NT2/D1 (cell line): Measurements from ENCODE around the gene SLC45A3.

Experiments used
- DNase-seq: peaks from one replicate; pipeline ENCODE4 v3.0.0-alpha.2; 2011; ENCODE audit warnings: low read depth, low spot score
- H3K27me3 ChIP-seq: 2 replicates; pipeline ENCODE4 v1.6.0; 2011; ENCODE audit warnings: mild to moderate bottlenecking; ENCODE audit not compliant: insufficient read length, insufficient read depth
- H3K36me3 ChIP-seq: 2 replicates; pipeline ENCODE4 v1.6.1; 2011; ENCODE audit warnings: mild to moderate bottlenecking, low read length, mixed read lengths; ENCODE audit not compliant: insufficient read depth, insufficient read length
- H3K4me1 ChIP-seq: 2 replicates; pipeline ENCODE4 v1.5.1; 2011; ENCODE audit not compliant: insufficient read depth, insufficient read length
- H3K4me3 ChIP-seq: 2 replicates; pipeline ENCODE4 v1.5.1; 2011; ENCODE audit warnings: low read depth; ENCODE audit not compliant: insufficient read length
- H3K9ac ChIP-seq: 2 replicates; pipeline ENCODE4 v1.6.0; 2011; ENCODE audit warnings: low read depth; ENCODE audit not compliant: insufficient read length
- H3K9me3 ChIP-seq: 2 replicates; pipeline ENCODE4 v1.5.1; 2011; ENCODE audit warnings: mild to moderate bottlenecking, low read length; ENCODE audit not compliant: insufficient read depth
- SUZ12 ChIP-seq: IDR thresholded peaks from 2 replicates; pipeline ENCODE4 v1.6.1; 2011; ENCODE audit not compliant: insufficient read length, insufficient read depth; ENCODE audit errors: extremely low read depth
- YY1 ChIP-seq: IDR thresholded peaks from 2 replicates; pipeline ENCODE4 v1.6.1; 2011; ENCODE audit not compliant: insufficient read length, insufficient read depth
- ZNF274 ChIP-seq: IDR thresholded peaks from 2 replicates; pipeline ENCODE4 v1.6.1; 2011; ENCODE audit warnings: mild to moderate bottlenecking, low read depth, low read length

SLC45A3 gene

DNA sequence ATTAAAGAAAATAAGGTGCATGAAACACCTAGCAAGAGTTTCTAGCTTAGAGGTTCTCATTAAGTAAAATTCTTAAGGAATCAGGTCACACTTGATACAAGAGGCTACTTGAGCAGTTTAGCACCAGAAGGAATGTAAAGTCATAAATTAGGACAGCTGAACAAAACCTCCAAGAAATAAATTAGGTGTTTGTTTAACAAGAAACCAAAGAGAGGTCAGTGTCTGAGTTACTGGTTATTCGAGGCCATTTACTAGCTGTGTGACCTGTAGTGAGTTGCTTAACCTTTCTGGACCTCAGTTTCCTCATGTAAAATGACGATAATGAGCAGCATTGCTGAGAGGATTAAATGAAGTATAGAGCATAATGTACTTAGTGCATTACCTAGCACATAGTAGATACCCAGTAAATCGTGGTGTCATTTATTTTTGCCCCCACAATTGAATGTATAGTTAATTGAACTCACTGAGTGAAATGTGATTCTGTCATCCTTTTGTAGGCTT lies 47.6 kb downstream of the SLC45A3 start:
- Histone ChIP-seq H3K4me1 (peaks cover 3% of the 10 kb centered on the region), H3K36me3 (peaks cover 3% of the 10 kb centered on the region), H3K4me3 (peak overlapping the region; percentile 77), H3K27me3 (no peaks in the 10 kb centered on the region), H3K9ac (peak overlapping the region; percentile 69), H3K9me3 (no peaks in the 10 kb centered on the region)
- TF ChIP-seq SUZ12: no peak
- TF ChIP-seq YY1: no peak
- no peak for TF ChIP-seq ZNF274
- no peak for DNase-seq

DNA sequence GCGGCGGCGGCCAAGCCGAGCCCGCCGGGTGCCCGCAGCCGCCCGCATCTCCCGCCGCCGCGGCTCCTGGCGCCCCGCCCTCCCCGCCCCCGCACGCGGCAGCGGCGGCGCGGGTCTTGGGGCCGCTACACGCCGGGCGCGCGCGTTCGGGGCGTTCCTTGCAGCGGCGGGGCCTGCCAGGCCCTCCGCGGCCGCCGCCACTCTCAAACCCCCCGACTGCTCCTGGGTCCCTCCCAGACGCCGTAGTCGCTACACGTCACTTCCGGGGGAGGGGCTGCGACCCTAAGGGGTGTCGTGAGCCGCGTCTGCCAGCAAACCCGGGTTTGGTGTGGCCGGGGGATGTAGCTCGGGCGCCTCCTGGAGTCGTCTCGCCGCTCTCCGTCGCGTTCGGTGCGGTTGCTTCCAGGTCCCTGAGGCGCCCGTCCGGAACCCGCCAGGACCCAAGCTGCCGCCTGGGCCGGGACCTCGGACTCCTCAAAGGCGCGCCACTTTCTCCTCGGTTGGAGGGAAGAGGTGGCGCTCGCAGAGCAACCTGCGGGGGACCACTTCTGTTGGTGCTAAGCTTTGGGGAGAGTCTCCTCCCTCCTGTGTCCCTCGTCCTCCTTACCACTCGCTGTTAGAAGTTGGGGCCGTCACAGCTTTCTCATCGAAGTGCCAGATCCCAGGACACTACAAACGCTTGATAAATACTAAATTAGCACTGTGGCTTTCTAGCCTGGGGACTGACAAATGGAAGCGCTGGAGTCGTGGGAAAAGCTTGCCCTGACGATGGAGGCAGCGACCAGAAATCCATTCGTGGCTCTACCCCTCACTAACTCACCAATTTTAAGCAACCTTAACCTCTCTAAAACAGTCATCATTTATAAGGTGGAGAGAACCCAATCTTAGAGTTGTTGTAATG lies 48.3 kb downstream of the SLC45A3 start, which contains the start of gene ELK4:
Gene ELK4, minus strand, starts transcription at position 244 of the 901 bp plus-strand sequence. CDS start 8,129 bp downstream, outside the sequence.
- H3K36me3 ChIP-seq: peaks cover 3% of the 10 kb centered on the region
- H3K27me3 ChIP-seq: no peaks in the 10 kb centered on the region
- peaks cover 3% of the 10 kb centered on the region for H3K4me1 ChIP-seq
- H3K4me3 ChIP-seq: peak within 1 kb of the TSS; percentile 77
- no peaks in the 10 kb centered on the region for H3K9me3 ChIP-seq
- TF ChIP-seq SUZ12 (no peak), ZNF274 (no peak), YY1 (no peak)
- H3K9ac ChIP-seq: peak within 1 kb of the TSS; percentile 92
- DNase-seq: peak; percentile 99

- Histone ChIP-seq H3K4me3 (peak overlapping the region; percentile 77), H3K27me3 (no peaks in the 10 kb centered on the region), H3K9ac (peak overlapping the region; percentile 92), H3K36me3 (peaks cover 3% of the 10 kb centered on the region), H3K4me1 (peaks cover 3% of the 10 kb centered on the region), H3K9me3 (no peaks in the 10 kb centered on the region)
- peak; percentile 71 for DNase-seq
- TF ChIP-seq SUZ12 (no peak), YY1 (no peak), ZNF274 (no peak)
Observed at GRCh38 chr1:205631010-205631767, 49.1 kb downstream of the SLC45A3 start.

- DNase-seq: no peak
- peak overlapping the region; percentile 77 for H3K4me3 ChIP-seq
- peak overlapping the region; percentile 92 for H3K9ac ChIP-seq
- no peaks in the 10 kb centered on the region for H3K9me3 ChIP-seq
- H3K27me3 ChIP-seq: no peaks in the 10 kb centered on the region
- H3K4me1 ChIP-seq: peaks cover 3% of the 10 kb centered on the region
- H3K36me3 ChIP-seq: peaks cover 6% of the 10 kb centered on the region
- no peak for TF ChIP-seq ZNF274
Observed at GRCh38 chr1:205630651-205631009, 49.7 kb downstream of the SLC45A3 start.

- H3K27me3 ChIP-seq: no peaks in the 10 kb centered on the region
- DNase-seq: no peak
- H3K9ac ChIP-seq: peak overlapping the region; percentile 92
- TF ChIP-seq SUZ12: no peak
- TF ChIP-seq YY1: no peak
- TF ChIP-seq ZNF274: no peak
- peaks cover 6% of the 10 kb centered on the region for H3K36me3 ChIP-seq
- peaks cover 3% of the 10 kb centered on the region for H3K4me1 ChIP-seq
- no peaks in the 10 kb centered on the region for H3K9me3 ChIP-seq
- H3K4me3 ChIP-seq: peak overlapping the region; percentile 77
Observed at GRCh38 chr1:205630241-205630640, 50.1 kb downstream of the SLC45A3 start.

- H3K9ac ChIP-seq: no peak overlapping the region
- no peak overlapping the region for H3K4me3 ChIP-seq
- no peaks in the 10 kb centered on the region for H3K9me3 ChIP-seq
- no peaks in the 10 kb centered on the region for H3K27me3 ChIP-seq
- DNase-seq: no peak
- peaks cover 3% of the 10 kb centered on the region for H3K4me1 ChIP-seq
- TF ChIP-seq YY1: no peak
- TF ChIP-seq SUZ12: no peak
- no peak for TF ChIP-seq ZNF274
- H3K36me3 ChIP-seq: peaks cover 6% of the 10 kb centered on the region
Observed at GRCh38 chr1:205629751-205630150, 50.6 kb downstream of the SLC45A3 start.

- H3K9me3 ChIP-seq: no peaks in the 10 kb centered on the region
- H3K4me3 ChIP-seq: no peak overlapping the region
- TF ChIP-seq ZNF274: no peak
- no peak for TF ChIP-seq YY1
- no peak for TF ChIP-seq SUZ12
- H3K27me3 ChIP-seq: no peaks in the 10 kb centered on the region
- H3K36me3 ChIP-seq: peaks cover 18% of the 10 kb centered on the region
- no peak for DNase-seq
- H3K4me1 ChIP-seq: peaks cover 3% of the 10 kb centered on the region
- H3K9ac ChIP-seq: no peak overlapping the region
Observed at GRCh38 chr1:205627956-205628355, 52.4 kb downstream of the SLC45A3 start.
